ENCODE results near the gene TGIF1. TPM values are rescaled to one million over a fixed set of nuclear protein-coding genes. Genes with fewer than 3 reads are reported as not detected.

TGIF1 gene
- total and polyA plus RNA-seq, 9 of the 15 experiments (the other 6 are each of a cell fraction or from before 2014, with no cell fraction given): 16.1 to 77.7 (median 44.6) TPM

DNA sequence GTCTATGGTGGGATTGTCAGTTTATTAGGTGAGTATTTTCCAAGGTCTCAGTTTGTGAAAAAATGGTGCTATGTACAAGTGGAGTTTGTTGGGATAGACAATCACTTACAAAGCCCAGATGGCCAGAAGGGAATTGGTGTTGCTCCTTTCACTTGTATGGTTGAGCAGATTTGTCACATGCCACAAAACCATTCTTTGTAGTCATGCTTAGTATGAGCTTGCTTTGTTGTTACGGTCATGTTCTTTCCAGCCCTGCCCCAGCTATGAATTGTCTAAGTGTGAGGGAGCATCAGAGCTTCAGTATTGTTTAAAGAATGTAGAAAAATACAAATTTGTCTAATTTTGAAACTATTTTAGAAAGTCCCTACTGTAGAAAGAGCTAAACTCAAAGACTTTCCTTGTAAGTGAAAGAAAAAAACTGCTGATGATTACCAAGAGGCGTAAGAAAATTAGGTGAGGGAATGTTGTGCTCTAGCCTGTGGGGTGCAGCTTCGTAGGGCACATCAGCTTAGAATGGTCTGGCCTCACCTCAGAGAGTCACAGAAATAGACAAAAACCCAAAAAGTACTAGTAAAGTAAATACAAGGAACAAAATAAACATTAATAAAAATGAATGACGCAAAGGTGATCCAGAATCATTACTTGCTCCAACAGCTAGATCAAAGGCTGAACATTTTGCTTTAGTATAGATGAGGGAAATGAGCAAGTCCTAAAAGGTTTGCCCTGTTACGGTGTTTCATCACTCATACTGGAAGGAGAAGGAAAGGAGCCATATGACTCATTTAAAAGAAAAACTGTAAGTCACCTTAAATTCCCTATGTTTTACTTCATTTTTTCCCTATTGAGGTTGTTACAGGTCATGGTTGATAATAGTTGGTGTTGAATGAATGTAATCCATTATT is 9.2 kb downstream of the TGIF1 start (continued):
- TF ChIP-seq, protein P1, sequence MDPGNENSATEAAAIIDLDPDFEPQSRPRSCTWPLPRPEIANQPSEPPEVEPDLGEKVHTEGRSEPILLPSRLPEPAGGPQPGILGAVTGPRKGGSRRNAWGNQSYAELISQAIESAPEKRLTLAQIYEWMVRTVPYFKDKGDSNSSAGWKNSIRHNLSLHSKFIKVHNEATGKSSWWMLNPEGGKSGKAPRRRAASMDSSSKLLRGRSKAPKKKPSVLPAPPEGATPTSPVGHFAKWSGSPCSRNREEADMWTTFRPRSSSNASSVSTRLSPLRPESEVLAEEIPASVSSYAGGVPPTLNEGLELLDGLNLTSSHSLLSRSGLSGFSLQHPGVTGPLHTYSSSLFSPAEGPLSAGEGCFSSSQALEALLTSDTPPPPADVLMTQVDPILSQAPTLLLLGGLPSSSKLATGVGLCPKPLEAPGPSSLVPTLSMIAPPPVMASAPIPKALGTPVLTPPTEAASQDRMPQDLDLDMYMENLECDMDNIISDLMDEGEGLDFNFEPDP (CRISPR knock-in tag; IDR thresholded peaks at IDR 0.05): no peak
- TF ChIP-seq TAL1 (IDR thresholded peaks at IDR 0.05) (no peak), E2F1 (CRISPR knock-in tag; IDR thresholded peaks at IDR 0.05) (no peak), ZFP1 (CRISPR knock-in tag; IDR thresholded peaks at IDR 0.05) (no peak), ZNF143 (CRISPR knock-in tag; IDR thresholded peaks at IDR 0.05) (no peak), ZNF551 (CRISPR knock-in tag; IDR thresholded peaks at IDR 0.05) (no peak), CBX2 (IDR thresholded peaks at IDR 0.05; ENCODE audit: insufficient read depth, low read length, poor library complexity, severe bottlenecking) (no peak), KLF6 (CRISPR knock-in tag; IDR thresholded peaks at IDR 0.05; ENCODE audit: borderline replicate concordance) (no peak), KDM1A (IDR thresholded peaks at IDR 0.05) (no peak), ZNF668 (CRISPR knock-in tag; IDR thresholded peaks at IDR 0.05) (no peak)
- TF ChIP-seq, protein P2, sequence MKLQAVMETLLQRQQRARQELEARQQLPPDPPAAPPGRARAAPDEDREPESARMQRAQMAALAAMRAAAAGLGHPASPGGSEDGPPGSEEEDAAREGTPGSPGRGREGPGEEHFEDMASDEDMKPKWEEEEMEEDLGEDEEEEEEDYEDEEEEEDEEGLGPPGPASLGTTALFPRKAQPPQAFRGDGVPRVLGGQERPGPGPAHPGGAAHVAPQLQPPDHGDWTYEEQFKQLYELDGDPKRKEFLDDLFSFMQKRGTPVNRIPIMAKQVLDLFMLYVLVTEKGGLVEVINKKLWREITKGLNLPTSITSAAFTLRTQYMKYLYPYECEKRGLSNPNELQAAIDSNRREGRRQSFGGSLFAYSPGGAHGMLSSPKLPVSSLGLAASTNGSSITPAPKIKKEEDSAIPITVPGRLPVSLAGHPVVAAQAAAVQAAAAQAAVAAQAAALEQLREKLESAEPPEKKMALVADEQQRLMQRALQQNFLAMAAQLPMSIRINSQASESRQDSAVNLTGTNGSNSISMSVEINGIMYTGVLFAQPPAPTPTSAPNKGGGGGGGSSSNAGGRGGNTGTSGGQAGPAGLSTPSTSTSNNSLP (IDR thresholded peaks at IDR 0.05; ENCODE audit: borderline replicate concordance, low read depth, low read length): no peak

Data from K562 (cell line).